ENCODE results near the gene PXN.

Gene PXN

DNA sequence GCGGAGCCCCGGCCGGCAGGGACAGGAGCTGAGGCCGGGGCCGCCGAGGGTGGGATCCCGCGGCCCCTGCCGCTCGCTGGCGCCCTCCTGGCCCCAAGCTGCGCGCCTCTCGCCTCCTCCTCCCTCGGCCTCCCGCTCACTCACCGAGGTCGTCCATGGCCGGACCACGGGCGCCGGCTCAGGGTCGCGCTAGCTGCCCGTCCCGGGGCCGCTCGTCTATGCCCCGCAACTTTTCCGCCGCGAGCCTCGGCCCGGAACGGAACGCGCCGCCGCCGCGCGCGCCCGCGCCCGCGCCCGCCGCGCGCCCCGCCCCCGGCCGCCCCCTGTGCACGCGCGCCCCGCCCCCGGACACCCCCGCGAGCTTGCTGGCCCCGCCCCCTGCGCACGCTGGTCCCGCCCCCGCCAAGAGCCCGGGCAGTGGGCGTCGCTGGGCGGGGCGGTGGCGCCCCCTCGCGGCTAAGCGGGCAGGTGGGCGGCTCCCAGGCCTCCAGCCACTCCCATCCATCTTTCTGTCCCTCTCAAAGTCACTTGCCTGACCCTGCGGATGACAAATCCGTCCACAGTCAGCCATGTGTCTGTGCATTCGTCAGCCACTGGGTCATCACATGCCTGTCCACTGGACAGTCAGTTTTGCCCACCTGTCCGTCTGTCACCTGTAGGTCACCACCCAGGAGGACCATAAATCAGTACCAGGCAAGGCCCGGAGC is at the start of gene PXN:
Gene PXN (minus strand): TSS at position 258 of the 707 bp plus-strand sequence. CDS start 101 bp downstream, at position 157.
- Histone ChIP-seq H3K27ac (ENCODE audit: extremely low read depth, low read depth, low read length) (peak within 1 kb of the TSS; percentile 65; the same call in 1 of the 2 replicates), H3K4me3 (ENCODE audit: low read depth, low read length) (peak within 1 kb of the TSS; percentile 90), H3K9me3 (ENCODE audit: control insufficient read depth, insufficient read depth, low read depth, low read length) (no peaks in the 10 kb centered on the region), H3K36me3 (ENCODE audit: control insufficient read depth in 2 of 2, insufficient read depth in 1 of 2, low read length in 2 of 2) (no peaks in the 10 kb centered on the region), H3K4me1 (ENCODE audit: control insufficient read depth, insufficient read depth, low read length) (peaks cover 4% of the 10 kb centered on the region; the same call in 1 of the 2 replicates)
- POLR2A ChIA-PET = interaction anchor here (0.5 to 8.6 kb wide), 12 partner anchors 9 to 306 kb away, joined by 3 to 126 read pairs (median 5); partner anchors contain the start of genes RNU4-2 and RPLP0
- CTCF ChIA-PET = interaction anchor here (0.5 to 16.4 kb wide), 26 partner anchors 9 to 1809 kb away, joined by 3 to 581 read pairs (median 4); partner anchors contain the start of gene RPLP0
- TF ChIP-seq, protein P1, sequence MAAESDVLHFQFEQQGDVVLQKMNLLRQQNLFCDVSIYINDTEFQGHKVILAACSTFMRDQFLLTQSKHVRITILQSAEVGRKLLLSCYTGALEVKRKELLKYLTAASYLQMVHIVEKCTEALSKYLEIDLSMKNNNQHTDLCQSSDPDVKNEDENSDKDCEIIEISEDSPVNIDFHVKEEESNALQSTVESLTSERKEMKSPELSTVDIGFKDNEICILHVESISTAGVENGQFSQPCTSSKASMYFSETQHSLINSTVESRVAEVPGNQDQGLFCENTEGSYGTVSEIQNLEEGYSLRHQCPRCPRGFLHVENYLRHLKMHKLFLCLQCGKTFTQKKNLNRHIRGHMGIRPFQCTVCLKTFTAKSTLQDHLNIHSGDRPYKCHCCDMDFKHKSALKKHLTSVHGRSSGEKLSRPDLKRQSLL (tag by site-specific recombination; IDR thresholded peaks at IDR 0.05) = no peak
- no peak for TF ChIP-seq ZNF274 (IDR thresholded peaks at IDR 0.05; ENCODE audit: low read length)
- no peak for TF ChIP-seq ZNF274 (tag by site-specific recombination; IDR thresholded peaks at IDR 0.05; ENCODE audit: borderline replicate concordance)
- TF ChIP-seq MEIS1 (CRISPR knock-in tag; IDR thresholded peaks at IDR 0.05; ENCODE audit: borderline replicate concordance) = no peak
- no peak for TF ChIP-seq ZNF324 (tag by site-specific recombination; IDR thresholded peaks at IDR 0.05)
- no peak for TF ChIP-seq ZNF629 (tag by site-specific recombination; IDR thresholded peaks at IDR 0.05)
- no peak for TF ChIP-seq ZXDB (tag by site-specific recombination; IDR thresholded peaks at IDR 0.05)
- TF ChIP-seq ZNF37A (tag by site-specific recombination; IDR thresholded peaks at IDR 0.05) = no peak
- TF ChIP-seq, protein P2, sequence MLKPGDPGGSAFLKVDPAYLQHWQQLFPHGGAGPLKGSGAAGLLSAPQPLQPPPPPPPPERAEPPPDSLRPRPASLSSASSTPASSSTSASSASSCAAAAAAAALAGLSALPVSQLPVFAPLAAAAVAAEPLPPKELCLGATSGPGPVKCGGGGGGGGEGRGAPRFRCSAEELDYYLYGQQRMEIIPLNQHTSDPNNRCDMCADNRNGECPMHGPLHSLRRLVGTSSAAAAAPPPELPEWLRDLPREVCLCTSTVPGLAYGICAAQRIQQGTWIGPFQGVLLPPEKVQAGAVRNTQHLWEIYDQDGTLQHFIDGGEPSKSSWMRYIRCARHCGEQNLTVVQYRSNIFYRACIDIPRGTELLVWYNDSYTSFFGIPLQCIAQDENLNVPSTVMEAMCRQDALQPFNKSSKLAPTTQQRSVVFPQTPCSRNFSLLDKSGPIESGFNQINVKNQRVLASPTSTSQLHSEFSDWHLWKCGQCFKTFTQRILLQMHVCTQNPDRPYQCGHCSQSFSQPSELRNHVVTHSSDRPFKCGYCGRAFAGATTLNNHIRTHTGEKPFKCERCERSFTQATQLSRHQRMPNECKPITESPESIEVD (tag by site-specific recombination; IDR thresholded peaks at IDR 0.05) = no peak
- TF ChIP-seq ZIC2 (tag by site-specific recombination; IDR thresholded peaks at IDR 0.05) = no peak
- TF ChIP-seq KLF10 (tag by site-specific recombination; IDR thresholded peaks at IDR 0.05) = 0 out of 2 replicates have a peak, but pooled peaks have one; percentile 60
- peak; percentile 91 for TF ChIP-seq ZFHX2 (tag by site-specific recombination; conservative IDR thresholded peaks at IDR 0.05)
- TF ChIP-seq, protein P3, sequence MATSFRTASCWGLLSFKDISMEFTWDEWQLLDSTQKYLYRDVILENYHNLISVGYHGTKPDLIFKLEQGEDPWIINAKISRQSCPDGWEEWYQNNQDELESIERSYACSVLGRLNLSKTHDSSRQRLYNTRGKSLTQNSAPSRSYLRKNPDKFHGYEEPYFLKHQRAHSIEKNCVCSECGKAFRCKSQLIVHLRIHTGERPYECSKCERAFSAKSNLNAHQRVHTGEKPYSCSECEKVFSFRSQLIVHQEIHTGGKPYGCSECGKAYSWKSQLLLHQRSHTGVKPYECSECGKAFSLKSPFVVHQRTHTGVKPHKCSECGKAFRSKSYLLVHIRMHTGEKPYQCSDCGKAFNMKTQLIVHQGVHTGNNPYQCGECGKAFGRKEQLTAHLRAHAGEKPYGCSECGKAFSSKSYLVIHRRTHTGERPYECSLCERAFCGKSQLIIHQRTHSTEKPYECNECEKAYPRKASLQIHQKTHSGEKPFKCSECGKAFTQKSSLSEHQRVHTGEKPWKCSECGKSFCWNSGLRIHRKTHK (tag by site-specific recombination; IDR thresholded peaks at IDR 0.05) = no peak
- no peak for TF ChIP-seq ZNF2 (tag by site-specific recombination; IDR thresholded peaks at IDR 0.05)
- peak; percentile 95 for TF ChIP-seq KLF9 (tag by site-specific recombination; IDR thresholded peaks at IDR 0.05; ENCODE audit: low read depth)
- no peak for TF ChIP-seq ZNF416 (tag by site-specific recombination; IDR thresholded peaks at IDR 0.05)
- peak; percentile 48; the same call in 1 of the 2 replicates for TF ChIP-seq ZNF561 (tag by site-specific recombination; IDR thresholded peaks at IDR 0.05; ENCODE audit: borderline replicate concordance)
- TF ChIP-seq ZEB2 (tag by site-specific recombination; IDR thresholded peaks at IDR 0.05) = 0 out of 2 replicates have a peak, but pooled peaks have one; percentile 47
- TF ChIP-seq, protein P4, sequence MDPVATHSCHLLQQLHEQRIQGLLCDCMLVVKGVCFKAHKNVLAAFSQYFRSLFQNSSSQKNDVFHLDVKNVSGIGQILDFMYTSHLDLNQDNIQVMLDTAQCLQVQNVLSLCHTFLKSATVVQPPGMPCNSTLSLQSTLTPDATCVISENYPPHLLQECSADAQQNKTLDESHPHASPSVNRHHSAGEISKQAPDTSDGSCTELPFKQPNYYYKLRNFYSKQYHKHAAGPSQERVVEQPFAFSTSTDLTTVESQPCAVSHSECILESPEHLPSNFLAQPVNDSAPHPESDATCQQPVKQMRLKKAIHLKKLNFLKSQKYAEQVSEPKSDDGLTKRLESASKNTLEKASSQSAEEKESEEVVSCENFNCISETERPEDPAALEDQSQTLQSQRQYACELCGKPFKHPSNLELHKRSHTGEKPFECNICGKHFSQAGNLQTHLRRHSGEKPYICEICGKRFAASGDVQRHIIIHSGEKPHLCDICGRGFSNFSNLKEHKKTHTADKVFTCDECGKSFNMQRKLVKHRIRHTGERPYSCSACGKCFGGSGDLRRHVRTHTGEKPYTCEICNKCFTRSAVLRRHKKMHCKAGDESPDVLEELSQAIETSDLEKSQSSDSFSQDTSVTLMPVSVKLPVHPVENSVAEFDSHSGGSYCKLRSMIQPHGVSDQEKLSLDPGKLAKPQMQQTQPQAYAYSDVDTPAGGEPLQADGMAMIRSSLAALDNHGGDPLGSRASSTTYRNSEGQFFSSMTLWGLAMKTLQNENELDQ (tag by site-specific recombination; IDR thresholded peaks at IDR 0.05; ENCODE audit: low read depth) = no peak
- TF ChIP-seq ZFP69B (tag by site-specific recombination; IDR thresholded peaks at IDR 0.05) = no peak
- TF ChIP-seq SP2 (tag by site-specific recombination; IDR thresholded peaks at IDR 0.05) = peak; percentile 53
- no peak for TF ChIP-seq ZNF394 (tag by site-specific recombination; IDR thresholded peaks at IDR 0.05; ENCODE audit: borderline replicate concordance)
- TF ChIP-seq KLF8 (tag by site-specific recombination; IDR thresholded peaks at IDR 0.05) = peak; percentile 51; the same call in 1 of the 2 replicates
- peak; percentile 78; the same call in 1 of the 2 replicates for TF ChIP-seq KLF16 (tag by site-specific recombination; IDR thresholded peaks at IDR 0.05)
- TF ChIP-seq ZNF585B (tag by site-specific recombination; IDR thresholded peaks at IDR 0.05) = no peak
- peak; percentile 53 for TF ChIP-seq ZSCAN30 (tag by site-specific recombination; IDR thresholded peaks at IDR 0.05)
- TF ChIP-seq ZBTB21 (tag by site-specific recombination; IDR thresholded peaks at IDR 0.05) = no peak
- TF ChIP-seq KLF1 (tag by site-specific recombination; IDR thresholded peaks at IDR 0.05) = peak; percentile 67
- TF ChIP-seq ZNF266 (tag by site-specific recombination; IDR thresholded peaks at IDR 0.05; ENCODE audit: low read depth) = no peak
- no peak for TF ChIP-seq ZNF169 (tag by site-specific recombination; IDR thresholded peaks at IDR 0.05)
- no peak for TF ChIP-seq ZNF837 (tag by site-specific recombination; IDR thresholded peaks at IDR 0.05)
- no peak for TF ChIP-seq ZNF626 (tag by site-specific recombination; IDR thresholded peaks at IDR 0.05)
- peak; percentile 89 for TF ChIP-seq SCRT2 (tag by site-specific recombination; IDR thresholded peaks at IDR 0.05)
- no peak for TF ChIP-seq ZNF423 (tag by site-specific recombination; IDR thresholded peaks at IDR 0.05)

All from HEK293 (cell line).